IMR-90 (cell line): ENCODE data around the gene TMEM221. TPM values are rescaled to one million over a fixed set of nuclear protein-coding genes. Genes with fewer than 3 reads are reported as not detected.

Experiments used
- ATAC-seq: fragments of 200-7000 bp; cut with Tn5 transposase; 2 replicates; pipeline ENCODE4 v1.9.1; 2020; ENCODE audit warnings: low read depth, mild to moderate bottlenecking, moderate library complexity
- BruUV-seq: library from RNA; stranded (reverse); fragments of 400-500 nt; replicated peaks from 2 replicates; lab custom pipeline; 2021; lab: Mats Ljungman, UMichigan
- CTCF ChIA-PET: fragments of 300-600 bp; formaldehyde crosslinking; extraction: SDS; loops from one replicate; lab custom pipeline; 2021; ENCODE audit warnings: antibody characterized with exemption; lab: Yijun Ruan, JAX
- POLR2A ChIA-PET: fragments of 300-600 bp; sonication (Branson Sonifier 250); formaldehyde crosslinking; loops from one replicate; lab custom pipeline; 2022; ENCODE audit warnings: antibody characterized with exemption; ENCODE audit not compliant: unreplicated experiment; lab: Charles Lee
- DNase-seq: peaks from one replicate; pipeline ENCODE4 v3.0.0; 2013
- H2AFZ ChIP-seq: replicated peaks from 2 replicates; pipeline ENCODE3; 2013; ENCODE audit warnings: low read length, mild to moderate bottlenecking; ENCODE audit not compliant: poor library complexity
- H2AK5ac ChIP-seq: 2 replicates; pipeline ENCODE4 v1.6.1; 2013; ENCODE audit warnings: low read depth, low read length, inconsistent platforms
- H2AK9ac ChIP-seq: replicated peaks from 2 replicates; pipeline ENCODE3; 2013; ENCODE audit warnings: mild to moderate bottlenecking, low read depth, low read length, moderate library complexity; ENCODE audit not compliant: poor library complexity
- H2BK120ac ChIP-seq: 2 replicates; pipeline ENCODE4 v1.6.1; 2013; ENCODE audit warnings: low read depth, low read length, inconsistent platforms
- H2BK15ac ChIP-seq: 3 replicates; pipeline ENCODE4 v1.6.1; 2013; ENCODE audit warnings: low read depth, low read length, inconsistent platforms
- H2BK20ac ChIP-seq: 2 replicates; pipeline ENCODE4 v1.6.1; 2013; ENCODE audit warnings: low read depth, mild to moderate bottlenecking, inconsistent platforms, low read length, moderate library complexity
- H2BK5ac ChIP-seq: 2 replicates; pipeline ENCODE4 v1.6.1; 2013; ENCODE audit warnings: mild to moderate bottlenecking, low read depth, low read length, inconsistent platforms; ENCODE audit not compliant: poor library complexity, severe bottlenecking
- H3K14ac ChIP-seq: replicated peaks from 2 replicates; pipeline ENCODE4 v1.6.1; 2013; ENCODE audit warnings: low read depth, low read length, inconsistent platforms
- H3K18ac ChIP-seq: 2 replicates; pipeline ENCODE4 v1.6.1; 2013; ENCODE audit warnings: low read depth, low read length, control low read depth
- H3K23ac ChIP-seq: 2 replicates; pipeline ENCODE4 v1.6.1; 2013; ENCODE audit warnings: low read depth, low read length, inconsistent platforms
- H3K27ac ChIP-seq: 2 replicates; pipeline ENCODE4 v1.5.1; 2013; ENCODE audit warnings: mild to moderate bottlenecking, control low read depth, low read length; ENCODE audit not compliant: insufficient read depth
- H3K27me3 ChIP-seq: 2 replicates; pipeline ENCODE4 v1.6.1; 2013; ENCODE audit warnings: low read length; ENCODE audit not compliant: control insufficient read depth, insufficient read depth
- H3K36me3 ChIP-seq: 2 replicates; pipeline ENCODE4 v1.6.1; 2013; ENCODE audit warnings: low read length, mixed read lengths; ENCODE audit not compliant: control insufficient read depth, insufficient read depth
- H3K4ac ChIP-seq: 2 replicates; pipeline ENCODE4 v1.6.1; 2013; ENCODE audit warnings: low read depth, low read length, inconsistent platforms
- H3K4me1 ChIP-seq: 2 replicates; pipeline ENCODE4 v1.6.1; 2013; ENCODE audit warnings: low read length, mixed read lengths; ENCODE audit not compliant: control insufficient read depth, insufficient read depth
- H3K4me2 ChIP-seq: 2 replicates; pipeline ENCODE4 v1.6.1; 2013; ENCODE audit warnings: low read depth, mild to moderate bottlenecking, control low read depth, low read length, moderate library complexity
- H3K4me3 ChIP-seq: 2 replicates; pipeline ENCODE4 v1.5.1; 2013; ENCODE audit warnings: low read depth, mild to moderate bottlenecking, control low read depth, low read length, moderate library complexity; ENCODE audit not compliant: insufficient read depth
- H3K56ac ChIP-seq: 2 replicates; pipeline ENCODE4 v1.6.1; 2013; ENCODE audit warnings: low read length, inconsistent platforms; ENCODE audit not compliant: insufficient read depth; ENCODE audit errors: extremely low read depth
- H3K79me1 ChIP-seq, 2 experiments: 2 replicates each; pipeline ENCODE4 v1.6.1; 2013; ENCODE audit warnings: low read length in 2 of 2, inconsistent platforms in 1 of 2, low read depth in 1 of 2
- H3K9ac ChIP-seq: 2 replicates; pipeline ENCODE4 v1.6.1; 2013; ENCODE audit warnings: low read depth, low read length, control low read depth
- H3K9me1 ChIP-seq: 2 replicates; pipeline ENCODE4 v1.6.1; 2013; ENCODE audit warnings: low read length, inconsistent platforms; ENCODE audit not compliant: insufficient read depth
- H3K9me3 ChIP-seq: 2 replicates; pipeline ENCODE4 v1.6.1; 2013; ENCODE audit warnings: low read length; ENCODE audit not compliant: control insufficient read depth, insufficient read depth
- H4K20me1 ChIP-seq: 2 replicates; pipeline ENCODE4 v1.6.1; 2013; ENCODE audit warnings: low read length, inconsistent platforms; ENCODE audit not compliant: insufficient read depth
- H4K5ac ChIP-seq: 2 replicates; pipeline ENCODE4 v1.6.1; 2013; ENCODE audit warnings: mild to moderate bottlenecking, low read depth, low read length, control low read depth
- H4K8ac ChIP-seq, 2 experiments: 2 replicates each; pipeline ENCODE4 v1.6.1; 2013; ENCODE audit warnings: low read depth in 2 of 2, low read length in 2 of 2, control low read depth in 1 of 2, inconsistent platforms in 1 of 2
- H4K91ac ChIP-seq: 2 replicates; pipeline ENCODE4 v1.6.1; 2013; ENCODE audit warnings: low read depth, low read length, inconsistent platforms; ENCODE audit not compliant: insufficient read depth
- BHLHE40 ChIP-seq: fragments of 150-350 bp; IDR thresholded peaks from 2 replicates; pipeline ENCODE4 v1.6.1; 2016; ENCODE audit warnings: mild to moderate bottlenecking, low read depth, low read length
- CEBPB ChIP-seq: IDR thresholded peaks from 2 replicates; pipeline ENCODE4 v1.6.1; 2012; ENCODE audit warnings: low read depth, low read length, improper control_type of control experiment
- CHD1 ChIP-seq: IDR thresholded peaks from 2 replicates; pipeline ENCODE4 v1.6.1; 2012; ENCODE audit warnings: low read depth, low read length, improper control_type of control experiment
- CTCF ChIP-seq: conservative IDR thresholded peaks from 2 replicates; pipeline ENCODE4 v1.5.1; 2012; ENCODE audit warnings: mild to moderate bottlenecking, low read depth, low read length, improper control_type of control experiment
- ELK1 ChIP-seq: fragments of 150-350 bp; IDR thresholded peaks from 2 replicates; pipeline ENCODE4 v1.6.1; 2016; ENCODE audit warnings: low read depth, mild to moderate bottlenecking, low read length, moderate library complexity, borderline replicate concordance
- FOS ChIP-seq: fragments of 150-350 bp; IDR thresholded peaks from 2 replicates; pipeline ENCODE4 v1.6.1; 2016; ENCODE audit warnings: low read depth, low read length
- MAFK ChIP-seq: IDR thresholded peaks from 2 replicates; pipeline ENCODE4 v1.6.1; 2012; ENCODE audit warnings: low read depth, low read length, improper control_type of control experiment
- MAZ ChIP-seq: IDR thresholded peaks from 2 replicates; pipeline ENCODE4 v1.6.1; 2012; ENCODE audit warnings: low read depth, mild to moderate bottlenecking, low read length, improper control_type of control experiment, moderate library complexity, borderline replicate concordance
- MXI1 ChIP-seq: IDR thresholded peaks from 2 replicates; pipeline ENCODE4 v1.6.1; 2012; ENCODE audit warnings: low read depth, mild to moderate bottlenecking, low read length, moderate library complexity, borderline replicate concordance
- NFE2L2 ChIP-seq: fragments of 150-350 bp; IDR thresholded peaks from 2 replicates; pipeline ENCODE4 v1.6.1; 2016; ENCODE audit warnings: low read depth, mild to moderate bottlenecking, low read length
- POLR2A ChIP-seq: IDR thresholded peaks from 2 replicates; pipeline ENCODE4 v1.6.1; 2012; ENCODE audit warnings: mild to moderate bottlenecking, low read depth, low read length
- RAD21 ChIP-seq: IDR thresholded peaks from 2 replicates; pipeline ENCODE4 v1.6.1; 2012; ENCODE audit warnings: low read length, improper control_type of control experiment
- RCOR1 ChIP-seq: IDR thresholded peaks from 2 replicates; pipeline ENCODE4 v1.6.1; 2012; ENCODE audit warnings: mild to moderate bottlenecking, low read length, improper control_type of control experiment; ENCODE audit not compliant: insufficient replicate concordance
- RFX5 ChIP-seq: IDR thresholded peaks from 2 replicates; pipeline ENCODE4 v1.8.0; 2012; ENCODE audit warnings: low read depth, mild to moderate bottlenecking, low read length, moderate library complexity
- SMC3 ChIP-seq: fragments of 150-350 bp; IDR thresholded peaks from 2 replicates; pipeline ENCODE4 v1.6.1; 2016; ENCODE audit warnings: low read depth, mild to moderate bottlenecking, antibody characterized with exemption, low read length, moderate library complexity
- USF2 ChIP-seq: fragments of 150-350 bp; IDR thresholded peaks from 2 replicates; pipeline ENCODE4 v1.6.1; 2017; ENCODE audit warnings: mild to moderate bottlenecking, antibody characterized with exemption, low read length, low read depth
- WGBS, 2 experiments: methylation state at CpG; one replicate each; pipeline versions ENCODE4 v1.1.5 to v1.1.7; 2013; ENCODE audit warnings: missing lambda C conversion rate in 2 of 2; ENCODE audit not compliant: insufficient read length in 1 of 2; ENCODE audit errors: extremely low coverage in 2 of 2; 5-methylcytosine and 5-hydroxymethylcytosine counted together
- dilution Hi-C: fragments of 300-500 bp; cut with HindIII; formaldehyde crosslinking; loops from one replicate; pipeline ENCODE4 v1.14.3; 2018; ENCODE audit warnings: low sequenced_read_pairs; ENCODE audit not compliant: unreplicated experiment
- in situ Hi-C: fragments of 300-500 bp; cut with MboI; formaldehyde crosslinking; loops from 3 replicates; pipeline ENCODE4 v1.14.3; 2019; ENCODE audit warnings: low sequenced_read_pairs, inconsistent platforms, mixed read lengths
- intact Hi-C: fragments of 100-400 bp; cut with micrococcal nuclease; formaldehyde crosslinking; loops from 2 replicates; pipeline ENCODE4 v1.10.0; 2022
- polyA plus RNA-seq, 3 experiments: library from polyadenylated mRNA; depleted of rRNA; stranded (reverse); fragments of >200 nt; gene quantifications; 2 replicates each; pipeline ENCODE4 v1.2.3, GENCODE V29; 2012; ENCODE audit warnings: low replicate concordance in 1 of 3
- total RNA-seq: library from RNA; depleted of rRNA; stranded (reverse); fragments of >200 nt; gene quantifications from 2 replicates; pipeline ENCODE4 v1.2.3, GENCODE V29; 2012

TMEM221 gene
- total and polyA plus RNA-seq, 2 of the 4 experiments (the other 2 are of a cell fraction) = 0.12 TPM; not detected in 1

- no peak for TF ChIP-seq POLR2A
- TF ChIP-seq CHD1 = no peak
- TF ChIP-seq CEBPB = no peak
- TF ChIP-seq RFX5 = no peak
- TF ChIP-seq CTCF = no peak
- no peak for TF ChIP-seq USF2
- TF ChIP-seq MXI1 = no peak
- TF ChIP-seq ELK1 = no peak
- no peak for TF ChIP-seq BHLHE40
- TF ChIP-seq FOS = no peak
- TF ChIP-seq MAFK = no peak
- no peak for TF ChIP-seq RAD21
- no peak for TF ChIP-seq SMC3
- TF ChIP-seq MAZ = no peak
- TF ChIP-seq RCOR1 = no peak
- no peak for TF ChIP-seq NFE2L2
- no peak overlapping the region for H2BK5ac ChIP-seq
- H4K8ac ChIP-seq = no peak overlapping the region
- ChIA-PET CTCF (no interaction called here), POLR2A (no interaction called here)
- no peak overlapping the region for H3K14ac ChIP-seq
- no peak overlapping the region for H4K5ac ChIP-seq
- in situ Hi-C loops (no loop called here), intact Hi-C loops (no loop called here), dilution Hi-C loops (no loop called here)
- H3K9ac ChIP-seq = no peak overlapping the region
- no peak overlapping the region for H3K23ac ChIP-seq
- no peak overlapping the region for H2AK5ac ChIP-seq
- no peak overlapping the region for H3K4me3 ChIP-seq
- no peak overlapping the region for H3K4me2 ChIP-seq
- H3K36me3 ChIP-seq = no peaks in the 10 kb centered on the region
- no peak overlapping the region for H3K27ac ChIP-seq
- no peak overlapping the region for H2AK9ac ChIP-seq
- H4K91ac ChIP-seq = no peak overlapping the region
- H3K79me1 ChIP-seq = no peaks in the 10 kb centered on the region
- no peak overlapping the region for H2BK120ac ChIP-seq
- ATAC-seq (no peak), DNase-seq (no peak)
- no peaks in the 10 kb centered on the region for H4K20me1 ChIP-seq
- no peak overlapping the region for H3K56ac ChIP-seq
- H2BK15ac ChIP-seq = no peak overlapping the region
- H3K9me3 ChIP-seq = no peaks in the 10 kb centered on the region
- H3K4ac ChIP-seq = no peak overlapping the region
- no peak overlapping the region for H3K18ac ChIP-seq
- BruUV-seq = no TSS peak
- H2BK20ac ChIP-seq = no peak overlapping the region
- H2AFZ ChIP-seq = no peak overlapping the region
- H3K27me3 ChIP-seq = no peaks in the 10 kb centered on the region
- WGBS, 2 experiments = 56% methylated on average over 5 of the region's 17 CpGs; no CpG with 5 or more reads in 1 of the 2 experiments
- H3K4me1 ChIP-seq = no peaks in the 10 kb centered on the region
- no peaks in the 10 kb centered on the region for H3K9me1 ChIP-seq
Observed at GRCh38 chr19:17429641-17430113, 18.8 kb downstream of the TMEM221 start.
